ENCODE measurements around the gene OPCML. TPM values are rescaled to one million over a fixed set of nuclear protein-coding genes. Genes with fewer than 3 reads are reported as not detected.

Gene OPCML
- total RNA-seq, 1 donor from 2014 or later = 0.12 TPM

- DNase-seq (no peak), ATAC-seq (no peak)
- no peaks in the 10 kb centered on the region for H3K36me3 ChIP-seq
- H3K27ac ChIP-seq = no peak overlapping the region
- no peak for TF ChIP-seq CTCF (IDR thresholded peaks at IDR 0.05)
- H3K4me1 ChIP-seq = no peaks in the 10 kb centered on the region
- no peaks in the 10 kb centered on the region for H3K27me3 ChIP-seq (ENCODE audit: low read depth)
- no peaks in the 10 kb centered on the region for H3K9me3 ChIP-seq
- H3K4me3 ChIP-seq = no peak overlapping the region
- intact Hi-C loops (cut with DNase I) = no loop called here
Measured at GRCh38 chr11:132463295-132464002, 1068.9 kb downstream of the OPCML start.

DNA sequence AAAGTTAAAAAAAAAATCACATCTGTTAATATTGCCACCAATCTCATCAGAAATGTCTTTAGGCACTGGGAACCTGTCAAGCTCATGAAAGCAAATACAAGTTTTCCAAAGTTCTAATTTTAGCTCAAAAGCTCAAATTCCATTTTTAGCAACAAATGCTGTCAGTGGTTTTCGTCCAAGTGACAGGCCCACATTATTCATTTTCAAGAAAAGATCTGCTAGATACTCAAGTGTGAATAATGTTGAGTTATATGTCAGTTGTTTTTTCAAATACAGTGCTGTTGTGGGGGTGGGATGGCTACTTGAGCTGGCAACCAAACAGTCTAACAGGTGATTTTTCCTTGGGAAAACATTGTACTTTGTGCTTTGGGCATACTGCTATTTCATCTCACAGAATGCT, 1072.6 kb downstream of the OPCML start:
- Histone ChIP-seq H3K4me1 (no peaks in the 10 kb centered on the region), H3K4me3 (no peak overlapping the region), H3K36me3 (no peaks in the 10 kb centered on the region), H3K27ac (no peak overlapping the region), H3K27me3 (ENCODE audit: low read depth) (no peaks in the 10 kb centered on the region), H3K9me3 (no peaks in the 10 kb centered on the region)
- no peak for DNase-seq
- ATAC-seq = no peak
- intact Hi-C loops (cut with DNase I) = no loop called here
- no peak for TF ChIP-seq CTCF (IDR thresholded peaks at IDR 0.05)

DNA sequence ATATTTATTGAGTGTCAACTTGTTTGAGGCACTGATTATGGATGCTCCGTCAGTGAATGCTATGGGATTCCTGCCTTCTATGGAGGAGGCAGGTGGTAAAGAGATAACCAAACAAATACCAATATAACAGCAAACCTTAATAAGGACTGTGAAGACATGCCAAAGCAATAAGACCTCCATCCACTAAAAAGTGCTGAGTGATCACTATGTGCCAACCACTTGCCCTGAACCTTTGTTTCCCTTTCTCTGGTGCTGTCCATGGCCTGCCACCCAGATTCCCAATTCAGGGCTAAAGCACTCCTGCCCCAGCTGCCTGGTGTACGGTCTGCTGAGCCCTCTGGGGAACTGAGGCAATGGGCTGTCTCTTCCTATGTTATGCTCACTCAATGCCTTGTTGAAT, 1074.9 kb downstream of the OPCML start:
- ATAC-seq (no peak), DNase-seq (no peak)
- H3K4me3 ChIP-seq = no peak overlapping the region

DNA sequence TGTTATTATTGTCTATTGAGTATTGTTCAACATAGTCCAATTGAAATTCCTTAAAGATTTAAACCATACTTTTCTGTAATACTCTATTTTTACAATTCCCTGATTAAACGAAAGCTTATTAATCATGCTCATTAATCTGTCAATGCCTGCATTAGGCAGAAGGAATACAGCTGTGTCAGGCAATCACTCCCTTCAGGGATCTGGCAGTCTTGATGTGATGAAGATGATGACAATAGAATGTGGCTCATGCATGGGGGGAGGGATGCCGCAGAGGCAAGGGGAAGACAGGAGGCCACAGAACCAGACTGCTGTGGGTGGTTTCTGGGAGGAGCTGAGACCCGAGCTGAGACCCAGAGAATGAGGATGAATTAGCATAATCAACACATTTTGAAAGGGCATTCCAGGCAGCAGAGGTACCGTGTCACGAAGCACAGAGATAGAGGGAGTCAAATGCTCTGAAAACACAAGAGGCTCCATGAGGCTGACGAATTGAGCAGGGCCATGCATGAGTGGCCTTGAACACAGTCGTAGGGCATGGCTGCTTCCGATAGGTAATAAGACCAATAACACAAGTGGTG, 1075.5 kb downstream of the OPCML start:
- Histone ChIP-seq H3K9me3 (no peaks in the 10 kb centered on the region), H3K36me3 (no peaks in the 10 kb centered on the region), H3K4me3 (no peak overlapping the region), H3K27ac (no peak overlapping the region), H3K27me3 (ENCODE audit: low read depth) (no peaks in the 10 kb centered on the region), H3K4me1 (no peaks in the 10 kb centered on the region)
- TF ChIP-seq CTCF (IDR thresholded peaks at IDR 0.05) = no peak
- DNase-seq (no peak), ATAC-seq (no peak)
- intact Hi-C loops (cut with DNase I) = no loop called here

More for the DNA sequence above, 1074.9 kb downstream of the OPCML start:
- no peaks in the 10 kb centered on the region for H3K4me1 ChIP-seq
- TF ChIP-seq CTCF (IDR thresholded peaks at IDR 0.05) = no peak
- no peak overlapping the region for H3K27ac ChIP-seq
- no peaks in the 10 kb centered on the region for H3K9me3 ChIP-seq
- intact Hi-C loops (cut with DNase I) = no loop called here
- no peaks in the 10 kb centered on the region for H3K36me3 ChIP-seq
- no peaks in the 10 kb centered on the region for H3K27me3 ChIP-seq (ENCODE audit: low read depth)

DNA sequence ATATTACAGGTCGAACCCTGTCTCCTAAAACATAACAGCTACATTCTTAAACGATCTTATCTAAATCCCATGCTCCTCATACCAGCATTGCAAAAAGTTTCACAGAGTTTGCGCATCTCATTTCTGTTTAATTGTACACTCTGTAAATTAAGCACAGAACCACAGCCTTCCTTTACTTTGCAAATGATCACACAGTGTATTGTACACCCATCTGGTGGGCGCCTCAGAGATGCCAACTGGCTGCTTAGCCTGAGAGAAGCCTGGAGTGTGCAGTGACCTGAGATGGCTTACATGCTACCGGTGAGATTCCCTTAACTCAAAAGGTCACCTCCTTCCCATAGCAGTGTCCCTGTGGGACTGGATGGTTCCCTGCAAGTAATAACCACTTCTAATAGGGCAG, 1077.3 kb downstream of the OPCML start:
- Histone ChIP-seq H3K4me1 (no peaks in the 10 kb centered on the region), H3K27me3 (ENCODE audit: low read depth) (no peaks in the 10 kb centered on the region), H3K36me3 (no peaks in the 10 kb centered on the region), H3K4me3 (no peak overlapping the region), H3K9me3 (no peaks in the 10 kb centered on the region), H3K27ac (no peak overlapping the region)
- intact Hi-C loops (cut with DNase I) = no loop called here
- ATAC-seq (no peak), DNase-seq (no peak)
- TF ChIP-seq CTCF (IDR thresholded peaks at IDR 0.05) = no peak

Measured in lower lobe of right lung (tissue), 2 donors.